NCI-H2171 treated with DMSO at 0.1 percent for 48 hours (cell line): Measurements from ENCODE around the gene TLCD3B.
"Not testable (repeated sequence)": the region's sequence is repeated elsewhere in the genome, so short reads cannot be mapped to it uniquely, and the experiment has no call there.

ENCODE experiments used
- DNase-seq: peaks from one replicate; lab custom pipeline; 2025; lab: John Stamatoyannopoulos, UW

Gene TLCD3B

GRCh38 chr16:30025574-30025973, 5.5 kb downstream of the TLCD3B start:
- DNase-seq = no peak

DNA sequence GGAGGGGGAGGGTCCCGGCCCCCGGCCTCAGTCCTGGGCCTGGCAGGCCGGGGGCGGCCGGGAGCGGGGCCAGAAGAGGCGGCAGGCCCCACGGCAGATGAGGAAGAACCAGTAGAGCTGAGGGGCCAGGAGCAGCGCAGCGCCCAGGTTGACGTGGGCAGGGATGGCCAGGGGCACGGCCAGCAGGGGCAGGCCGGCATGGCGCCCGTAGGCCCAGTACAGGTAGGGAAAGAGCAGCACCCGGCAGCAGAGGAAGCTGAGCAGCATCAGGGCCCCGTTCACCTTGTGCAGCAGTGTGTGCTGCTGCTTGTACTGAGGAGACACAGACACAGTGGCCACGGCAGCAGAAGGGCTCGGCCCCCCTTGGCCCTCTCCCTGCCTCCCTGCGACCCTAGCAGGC, 5.9 kb downstream of the TLCD3B start:
- no peak for DNase-seq

GRCh38 chr16:30024451-30024850, 6.6 kb downstream of the TLCD3B start:
- no peak for DNase-seq

DNA sequence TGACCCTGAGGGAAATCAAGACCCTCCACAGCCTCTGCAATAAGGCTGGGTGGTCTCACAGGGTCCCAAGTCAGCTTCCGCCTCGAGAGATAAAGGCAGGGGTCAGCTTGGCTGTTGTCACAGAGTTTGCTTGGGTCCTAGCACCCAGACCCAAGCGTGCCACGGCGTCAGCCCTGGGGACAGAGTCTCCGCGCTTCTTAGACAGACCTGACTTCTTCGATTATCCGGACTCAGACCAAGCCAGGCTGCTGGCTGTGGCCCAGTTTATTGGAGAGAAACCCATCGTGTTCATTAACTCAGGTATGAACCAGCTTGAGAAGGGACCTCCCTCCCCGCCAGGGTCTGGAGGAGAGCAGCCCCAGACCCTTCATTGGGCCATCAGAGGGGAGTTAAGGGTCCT, 7.5 kb downstream of the TLCD3B start:
- no peak for DNase-seq

- DNase-seq = no peak
Measured at GRCh38 chr16:30022887-30023286, 8.2 kb downstream of the TLCD3B start, which contains the start of gene C16orf92. C16orf92 (plus strand) TSS chr16:30023198; CDS start chr16:30023341, 143 bp downstream.

DNA sequence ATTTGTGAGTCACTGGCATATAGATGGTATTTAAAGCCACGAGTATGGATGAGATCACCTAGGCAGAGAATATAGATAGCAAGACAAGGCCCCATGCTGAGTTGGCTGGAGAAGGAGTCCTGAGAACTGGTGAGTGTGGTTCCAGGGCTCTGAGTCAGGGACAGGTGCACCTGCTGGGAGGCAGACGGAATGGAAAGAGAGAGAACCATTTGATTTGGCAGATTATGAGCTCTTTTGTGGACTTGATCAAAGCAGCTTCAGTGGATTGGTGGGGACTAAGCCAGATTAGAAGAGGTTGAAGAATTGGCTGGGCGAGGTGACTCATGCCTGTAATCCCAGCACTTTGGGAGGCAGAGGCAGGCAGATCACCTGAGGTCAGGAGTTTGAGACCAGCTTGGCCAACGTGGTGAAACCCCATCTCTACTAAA, 12.3 kb downstream of the TLCD3B start:
- DNase-seq = no peak

DNA sequence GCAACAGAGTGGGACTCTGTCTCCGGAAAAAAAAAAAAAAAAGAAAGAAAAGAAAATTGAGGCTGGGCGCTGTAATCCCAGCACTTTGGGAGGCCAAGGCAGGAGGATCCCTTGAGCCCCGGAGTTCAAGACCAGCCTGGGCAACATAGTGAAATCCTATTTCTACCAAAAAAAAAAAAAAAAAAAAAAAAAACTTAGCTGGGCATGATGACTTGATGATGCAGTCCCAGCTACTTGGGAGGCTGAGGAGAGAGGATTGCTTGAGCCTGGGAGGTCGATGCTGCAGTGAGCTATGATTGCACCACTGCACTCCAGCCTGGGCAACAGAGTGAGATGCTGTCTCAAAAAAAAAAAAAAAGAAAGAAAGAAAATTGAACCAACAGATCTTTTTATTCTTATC, 13.1 kb downstream of the TLCD3B start:
- not testable (repeated sequence) for DNase-seq

- no peak for DNase-seq
Measured at GRCh38 chr16:30017277-30017656, 13.8 kb downstream of the TLCD3B start.

GRCh38 chr16:30016555-30017276, 14.4 kb downstream of the TLCD3B start:
- DNase-seq = no peak

- DNase-seq = not testable (repeated sequence)
Measured at GRCh38 chr16:30015450-30015849, 15.6 kb downstream of the TLCD3B start.

DNA sequence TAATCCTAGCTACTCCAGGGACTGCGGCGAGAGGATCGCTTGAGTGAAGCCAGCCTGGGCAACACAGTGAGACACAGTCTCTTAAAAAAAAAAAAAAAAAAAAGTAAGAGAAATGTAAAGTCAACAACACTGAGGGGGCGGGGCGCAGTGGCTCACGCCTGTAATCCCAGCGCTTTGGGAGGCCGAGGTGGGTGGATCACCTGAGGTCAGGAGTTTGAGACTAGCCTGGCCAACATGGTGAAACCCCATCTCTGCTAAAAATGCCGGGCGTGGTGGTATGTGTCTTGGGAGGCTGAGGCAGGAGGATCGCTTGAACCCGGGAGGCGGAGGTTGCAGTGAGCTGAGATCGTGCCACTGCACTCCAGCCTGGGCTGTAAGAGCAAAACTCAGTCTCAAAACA, 18.5 kb downstream of the TLCD3B start:
- DNase-seq = not testable (repeated sequence)

- no peak for DNase-seq
Measured at GRCh38 chr16:30011714-30012504, 19.2 kb downstream of the TLCD3B start.

- peak; percentile 60 for DNase-seq
Measured at GRCh38 chr16:30010844-30011713, 20.0 kb downstream of the TLCD3B start, which contains the start of gene DOC2A. DOC2A (minus strand) TSS chr16:30011027; CDS start chr16:30010222, 805 bp downstream.

DNA sequence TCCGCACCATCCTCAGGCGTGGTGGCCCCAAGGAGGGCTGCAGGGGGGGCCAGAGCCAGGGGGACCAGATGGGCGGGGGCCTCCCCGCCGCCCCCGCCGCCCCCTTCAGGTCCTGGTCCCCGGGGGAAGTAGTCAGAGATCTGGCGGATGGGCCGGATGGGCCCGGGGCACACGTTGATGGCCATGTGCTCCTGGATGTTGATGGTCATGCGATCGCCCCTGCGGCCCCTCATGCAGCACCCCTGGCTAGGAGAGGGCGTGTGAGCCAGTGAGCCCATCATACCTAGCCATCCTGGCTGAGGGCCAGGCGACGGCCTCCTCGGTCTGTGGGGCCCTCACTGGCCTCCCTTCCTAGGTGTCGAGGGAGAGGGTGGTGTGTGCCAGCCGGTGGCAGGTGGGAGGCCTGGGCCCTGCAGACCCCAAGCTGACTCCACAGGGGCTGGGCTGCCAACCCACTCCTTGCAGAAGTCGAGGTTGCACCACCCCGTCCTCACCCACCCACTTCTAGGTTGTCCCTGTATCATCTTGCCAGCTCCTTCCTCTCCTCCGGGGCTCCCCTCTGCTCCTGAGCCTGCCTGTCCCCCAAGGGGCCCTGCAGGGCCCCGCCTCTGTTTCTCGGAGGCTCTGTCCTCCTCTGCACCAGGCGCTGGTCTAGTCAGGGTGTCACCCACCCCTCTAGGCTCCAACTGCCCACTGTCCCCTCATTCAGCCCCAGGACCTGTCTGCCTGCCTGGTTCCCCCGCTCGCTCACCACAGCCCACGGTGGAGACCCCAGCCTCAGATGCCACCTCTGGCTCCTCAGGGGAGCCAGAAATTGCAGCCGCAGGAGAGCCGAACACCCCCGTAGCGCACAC, 20.9 kb downstream of the TLCD3B start:
- peak; percentile 37 for DNase-seq

GRCh38 chr16:30009085-30009862, 21.8 kb downstream of the TLCD3B start:
- no peak for DNase-seq

DNA sequence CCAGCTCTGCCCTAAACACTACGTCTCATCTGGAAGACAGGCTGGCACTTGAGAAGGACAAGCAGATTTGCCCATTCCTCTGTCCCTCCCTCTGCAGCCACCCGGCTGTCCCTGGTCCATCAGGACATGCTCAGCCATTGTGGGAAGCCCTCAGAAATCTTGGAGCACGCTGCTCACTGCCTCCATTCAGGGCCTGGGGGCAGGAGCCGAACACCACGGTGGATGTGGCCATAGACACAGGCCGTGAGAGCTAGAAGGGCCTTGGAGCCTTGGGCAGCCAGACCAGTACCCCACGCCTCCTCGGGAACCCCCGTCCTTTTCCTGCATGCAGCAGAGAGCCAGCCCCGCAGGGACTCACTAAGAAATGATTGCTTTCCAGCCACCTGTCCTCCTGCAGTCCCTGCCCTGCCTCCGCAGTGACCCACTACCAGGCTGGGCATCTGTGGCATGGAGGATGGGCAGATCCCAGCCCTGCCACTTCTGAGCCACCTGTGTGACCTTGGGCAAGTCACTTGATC, 23.6 kb downstream of the TLCD3B start:
- no peak for DNase-seq

- DNase-seq = no peak
Measured at GRCh38 chr16:30006659-30007377, 24.3 kb downstream of the TLCD3B start.

GRCh38 chr16:30006095-30006473, 25.0 kb downstream of the TLCD3B start:
- DNase-seq = no peak

DNA sequence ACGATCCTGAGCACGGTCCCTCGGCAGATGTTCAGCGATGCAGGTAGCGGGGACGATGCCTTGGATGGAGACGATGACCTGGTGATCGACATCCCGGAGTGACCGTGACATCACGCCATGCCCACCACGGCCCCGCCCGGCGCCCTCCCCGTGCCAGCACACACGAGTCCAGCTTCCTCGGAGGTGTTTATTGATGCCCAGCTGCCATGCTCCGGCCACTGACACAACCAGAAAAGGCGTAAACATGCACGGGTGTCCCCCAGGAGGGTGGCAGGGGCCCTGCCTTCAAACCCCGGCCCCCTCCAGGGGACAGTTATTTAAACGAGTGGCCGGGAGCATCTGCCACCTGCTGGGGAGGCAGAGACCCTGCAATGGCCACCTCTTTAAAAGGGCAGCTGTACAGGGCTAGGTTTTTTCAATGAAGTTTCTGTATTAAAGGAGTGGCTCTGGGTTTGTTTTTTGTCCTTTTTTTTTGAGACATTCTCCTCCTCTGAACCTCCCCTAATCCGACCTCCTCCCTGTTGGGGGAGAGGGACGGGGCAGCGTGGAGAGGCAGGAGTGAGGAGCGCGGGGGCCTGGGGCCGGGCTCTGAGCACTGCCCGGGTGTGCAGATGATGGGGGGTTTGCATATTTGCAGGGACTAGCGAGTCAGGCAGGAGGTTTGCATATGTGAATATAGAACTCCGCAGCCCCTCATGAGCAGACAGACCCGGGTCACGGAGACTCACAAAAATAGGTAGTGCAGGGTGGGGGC, 25.6 kb downstream of the TLCD3B start:
- peak; percentile 39 for DNase-seq
